OCI-LY1 (cell line): ENCODE measurements around the gene PEBP1.

Experiments
- CTCF ChIP-seq: fragments of 200-600 bp; sonication (generic), shearing (Covaris generic); IDR thresholded peaks from 2 replicates; pipeline ENCODE4 v1.5.1; 2017; ENCODE audit warnings: mild to moderate bottlenecking, antibody characterized with exemption, low read length, moderate library complexity, mixed read lengths
- EZH2 ChIP-seq: fragments of 200-600 bp; sonication (generic), shearing (Covaris generic); IDR thresholded peaks from 2 replicates; pipeline ENCODE4 v1.8.0; 2017; ENCODE audit warnings: borderline replicate concordance, mixed run types, mild to moderate bottlenecking, antibody characterized with exemption, low read length, moderate library complexity, mixed read lengths

GRCh38 chr12:118145113-118145797 is 9.3 kb downstream of the PEBP1 start:
- TF ChIP-seq CTCF (no peak), EZH2 (no peak)
